ENCODE data around the gene SLC25A28.

SLC25A28 gene

DNA sequence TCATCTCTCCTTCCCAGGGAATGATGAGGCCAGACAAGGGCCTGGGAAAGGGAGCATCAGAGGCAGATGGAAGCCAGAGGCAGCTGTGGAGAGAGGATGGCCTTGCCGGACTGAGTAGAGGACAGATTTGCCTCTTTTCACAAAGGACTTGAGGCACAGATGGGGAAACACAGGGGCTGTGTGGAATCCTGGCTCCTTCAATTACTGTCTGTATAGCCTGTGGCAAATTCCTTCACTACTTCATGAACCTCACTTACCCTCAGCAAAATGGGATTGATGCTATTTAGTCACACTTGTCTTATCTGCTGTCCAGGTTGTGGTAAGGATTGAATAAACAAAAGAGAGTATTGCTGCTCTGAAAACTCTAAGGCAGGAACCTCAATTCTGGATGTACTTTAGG lies 40.3 kb downstream of the SLC25A28 start:
- no peak for DNase-seq

DNA sequence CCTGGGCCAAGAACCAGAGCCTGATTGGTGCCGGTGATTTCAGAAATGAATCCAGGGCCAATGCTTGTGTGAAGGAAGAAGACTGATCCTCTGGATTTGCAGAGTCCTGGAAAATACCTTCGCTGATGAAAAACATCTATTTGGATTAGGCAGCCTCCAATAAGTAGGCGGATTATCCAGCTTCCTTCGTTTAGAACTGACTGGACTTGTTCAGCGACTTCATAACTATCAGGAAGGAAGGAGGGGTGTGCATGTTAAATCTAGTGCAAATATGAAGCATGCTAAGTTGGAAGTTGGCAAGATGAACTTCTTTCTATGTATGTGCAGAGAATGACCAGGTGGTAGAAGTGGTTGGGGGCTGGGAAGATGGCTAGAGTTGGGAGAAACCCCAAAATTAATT lies 46.4 kb downstream of the SLC25A28 start:
- no peak for DNase-seq

GRCh38 chr10:99571816-99572215 lies 48.4 kb downstream of the SLC25A28 start:
- no peak for DNase-seq

- DNase-seq: no peak
Observed at GRCh38 chr10:99569961-99570360, 50.3 kb downstream of the SLC25A28 start.

DNA sequence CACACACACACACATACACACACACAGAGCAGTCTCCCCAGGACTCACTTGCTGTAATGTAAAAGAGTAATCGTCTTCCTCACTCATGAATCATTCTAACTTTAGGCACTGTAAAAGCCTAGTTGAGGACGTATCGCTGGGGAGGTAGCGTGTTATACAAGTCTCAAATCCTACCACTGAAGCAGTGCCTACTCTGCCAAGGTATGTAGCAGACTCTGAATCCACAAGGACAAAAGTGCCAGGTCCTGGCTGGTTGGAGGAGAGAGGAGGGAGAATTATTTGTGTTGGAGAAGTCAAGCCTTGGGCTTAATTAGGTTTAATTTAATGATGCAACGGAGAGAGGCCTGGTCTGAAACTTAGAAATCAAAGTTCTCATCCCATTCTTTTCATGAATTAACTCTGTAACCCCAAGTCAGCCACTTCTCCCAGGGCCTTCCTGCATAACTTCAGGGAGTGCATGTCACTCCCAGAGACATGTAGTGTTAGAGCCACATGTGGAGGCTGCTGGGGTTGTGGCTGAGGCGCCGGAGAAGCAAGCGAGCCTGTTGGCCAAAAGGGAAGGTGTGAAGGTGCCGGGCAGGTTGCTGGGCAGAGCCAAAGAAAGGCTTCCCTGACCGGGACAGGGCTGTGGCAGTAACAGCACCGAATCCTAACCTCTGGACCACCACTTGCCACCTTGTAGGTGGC lies 50.8 kb downstream of the SLC25A28 start:
- no peak for DNase-seq

DNA sequence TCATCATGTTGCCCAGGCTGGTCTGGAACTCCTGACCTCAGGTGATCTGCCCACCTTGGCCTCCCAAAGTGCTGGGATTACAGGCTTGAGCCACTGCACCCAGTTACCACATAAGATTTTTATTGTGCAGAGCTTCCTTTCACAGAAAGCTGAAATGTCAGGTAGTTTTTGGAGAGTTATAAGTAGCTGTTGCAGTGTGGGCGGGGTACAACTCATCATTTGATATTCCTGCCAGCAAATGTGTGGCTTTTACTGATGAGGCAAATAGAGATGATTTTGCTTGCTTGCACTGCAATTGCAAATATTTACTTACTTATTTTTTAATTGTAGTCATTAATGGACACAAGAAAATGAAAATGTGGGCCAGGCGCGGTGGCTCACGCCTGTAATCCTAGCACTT lies 55.1 kb downstream of the SLC25A28 start:
- no peak for DNase-seq

DNA sequence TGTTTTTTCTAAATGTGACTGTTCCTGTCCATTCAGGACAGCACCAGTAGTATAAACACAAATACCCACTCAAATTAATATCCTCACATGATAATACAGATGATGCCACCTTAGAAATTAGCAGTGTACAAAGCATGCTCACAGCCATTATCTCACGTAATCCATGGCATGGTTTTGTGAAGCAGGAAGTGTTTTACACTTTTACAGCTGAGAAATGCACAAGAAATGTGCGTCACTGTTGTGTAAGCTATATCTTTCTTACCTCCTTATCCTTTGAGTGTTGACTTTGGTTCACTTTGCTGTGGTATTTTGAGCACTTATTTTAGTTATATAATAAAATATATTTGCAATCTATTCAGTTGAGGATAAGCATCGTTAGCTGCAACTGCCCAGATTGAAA lies 55.9 kb downstream of the SLC25A28 start:
- DNase-seq: no peak

- DNase-seq: no peak
Observed at GRCh38 chr10:99562631-99563030, 57.6 kb downstream of the SLC25A28 start.

All from NCI-H510A (cell line).